Measurements from ENCODE around the gene VPS8.
"Not testable (repeated sequence)": the region's sequence is repeated elsewhere in the genome, so short reads cannot be mapped to it uniquely, and the experiment has no call there.

VPS8 gene

GRCh38 chr3:184914628-184915027 lies 102.7 kb downstream of the VPS8 start:
- peaks cover 43% of the 10 kb centered on the region for H3K36me3 Mint-ChIP-seq
- DNase-seq (ENCODE audit: low spot score in 2 of 2) (no peak), ATAC-seq (ENCODE audit: low read depth) (no peak)
- H3K4me3 Mint-ChIP-seq: no peak overlapping the region
- H3K27me3 Mint-ChIP-seq: no peaks in the 10 kb centered on the region
- no peaks in the 10 kb centered on the region for H3K9me3 Mint-ChIP-seq
- H3K27ac Mint-ChIP-seq: no peak overlapping the region
- no peaks in the 10 kb centered on the region for H3K4me1 Mint-ChIP-seq

- Mint-ChIP-seq H3K36me3 (peaks cover 34% of the 10 kb centered on the region), H3K27ac (no peak overlapping the region), H3K27me3 (no peaks in the 10 kb centered on the region), H3K4me3 (no peak overlapping the region), H3K9me3 (no peaks in the 10 kb centered on the region), H3K4me1 (no peaks in the 10 kb centered on the region)
- no peak for DNase-seq (ENCODE audit: low spot score in 2 of 2)
- no peak for ATAC-seq (ENCODE audit: low read depth)
Measured at GRCh38 chr3:184918750-184919149, 106.8 kb downstream of the VPS8 start.

GRCh38 chr3:184919651-184920050 lies 107.7 kb downstream of the VPS8 start:
- H3K4me3 Mint-ChIP-seq: no peak overlapping the region
- H3K9me3 Mint-ChIP-seq: no peaks in the 10 kb centered on the region
- H3K27ac Mint-ChIP-seq: no peak overlapping the region
- ATAC-seq (ENCODE audit: low read depth): no peak
- no peaks in the 10 kb centered on the region for H3K4me1 Mint-ChIP-seq
- H3K36me3 Mint-ChIP-seq: peaks cover 31% of the 10 kb centered on the region
- no peaks in the 10 kb centered on the region for H3K27me3 Mint-ChIP-seq
- no peak for DNase-seq (ENCODE audit: low spot score in 2 of 2)

- DNase-seq (ENCODE audit: low spot score in 2 of 2) (no peak), ATAC-seq (ENCODE audit: low read depth) (no peak)
- Mint-ChIP-seq H3K4me1 (no peaks in the 10 kb centered on the region), H3K27me3 (no peaks in the 10 kb centered on the region), H3K4me3 (no peak overlapping the region), H3K36me3 (peaks cover 21% of the 10 kb centered on the region), H3K9me3 (no peaks in the 10 kb centered on the region), H3K27ac (no peak overlapping the region)
Measured at GRCh38 chr3:184924547-184924946, 112.6 kb downstream of the VPS8 start.

DNA sequence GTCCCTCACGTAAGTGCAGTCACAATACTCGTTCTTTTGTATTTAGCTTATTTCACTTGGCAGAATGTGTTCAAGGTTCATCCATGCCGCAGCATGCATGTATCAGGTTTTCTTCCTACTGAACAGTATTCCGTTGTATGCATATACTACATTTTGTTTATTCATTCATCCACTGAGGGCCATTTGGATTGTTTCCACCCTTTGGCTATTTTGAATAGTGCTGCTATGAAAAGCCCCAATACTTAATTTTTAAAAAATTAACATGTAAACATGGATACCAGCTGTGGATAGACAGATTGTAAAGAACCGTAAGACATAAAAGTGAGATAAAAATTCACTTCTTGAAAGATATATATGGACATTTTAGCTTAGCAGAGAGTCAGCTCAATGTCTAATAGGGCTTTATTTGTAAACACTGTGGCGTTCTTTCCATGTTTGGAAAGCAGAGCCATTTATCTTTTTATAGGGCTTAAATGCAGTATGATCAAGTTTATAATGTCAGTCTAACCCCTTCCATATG lies 115.9 kb downstream of the VPS8 start:
- H3K9me3 Mint-ChIP-seq: no peaks in the 10 kb centered on the region

DNA sequence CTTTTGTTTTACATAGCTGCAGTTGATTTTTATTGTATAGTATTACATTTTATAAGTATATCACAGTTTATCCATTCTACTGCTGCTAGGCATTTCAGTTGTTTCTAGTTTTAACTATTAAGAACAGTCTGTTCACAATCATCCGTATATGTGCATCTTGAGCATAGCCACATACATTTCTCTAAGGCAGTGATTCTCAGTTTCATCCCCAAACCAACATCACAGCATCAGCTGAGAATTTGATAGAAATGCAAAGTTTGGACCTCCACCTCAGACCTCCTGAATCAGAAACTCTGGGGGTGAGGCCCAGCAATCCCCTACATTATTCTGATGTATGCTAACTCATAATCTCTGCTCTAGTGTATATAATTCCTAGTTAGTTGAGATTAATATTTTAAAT lies 120.8 kb downstream of the VPS8 start:
- Mint-ChIP-seq H3K4me1 (no peaks in the 10 kb centered on the region), H3K27me3 (no peaks in the 10 kb centered on the region), H3K9me3 (no peaks in the 10 kb centered on the region), H3K27ac (no peak overlapping the region), H3K4me3 (no peak overlapping the region), H3K36me3 (peaks cover 37% of the 10 kb centered on the region)
- ATAC-seq (ENCODE audit: low read depth) (no peak), DNase-seq (ENCODE audit: low spot score in 2 of 2) (no peak)

More for the DNA sequence above, 115.9 kb downstream of the VPS8 start:
- H3K36me3 Mint-ChIP-seq: peaks cover 28% of the 10 kb centered on the region
- no peak overlapping the region for H3K4me3 Mint-ChIP-seq
- no peaks in the 10 kb centered on the region for H3K27me3 Mint-ChIP-seq
- H3K27ac Mint-ChIP-seq: no peak overlapping the region
- no peaks in the 10 kb centered on the region for H3K4me1 Mint-ChIP-seq
- DNase-seq (ENCODE audit: low spot score in 2 of 2): no peak
- ATAC-seq (ENCODE audit: low read depth): no peak

- ATAC-seq (ENCODE audit: low read depth): no peak
- DNase-seq (ENCODE audit: low spot score in 2 of 2): no peak
- Mint-ChIP-seq H3K27me3 (no peaks in the 10 kb centered on the region), H3K36me3 (peaks cover 37% of the 10 kb centered on the region), H3K9me3 (no peaks in the 10 kb centered on the region), H3K4me3 (no peak overlapping the region), H3K27ac (no peak overlapping the region), H3K4me1 (peaks cover 3% of the 10 kb centered on the region)
Measured at GRCh38 chr3:184937611-184938010, 125.6 kb downstream of the VPS8 start.

DNA sequence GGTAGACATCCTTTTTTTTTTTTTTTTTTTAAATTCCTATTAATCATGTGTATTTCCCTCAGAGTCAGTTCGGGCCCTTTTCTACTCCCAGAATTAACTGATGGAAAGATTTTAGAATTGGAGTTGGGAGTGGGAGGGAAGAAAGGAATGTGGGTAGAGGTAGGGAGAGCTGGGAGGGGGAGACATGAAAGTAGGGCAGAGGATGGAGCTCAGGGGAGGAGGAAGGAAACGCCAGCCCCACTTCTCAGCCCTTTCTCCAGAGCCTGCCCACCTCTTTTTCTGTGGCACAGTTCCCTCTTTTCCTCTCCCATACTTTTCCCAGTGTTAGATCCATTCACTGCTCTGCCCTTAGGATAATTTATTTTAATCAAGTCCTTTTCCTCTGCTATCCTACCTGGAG lies 129.4 kb downstream of the VPS8 start:
- H3K9me3 Mint-ChIP-seq: no peaks in the 10 kb centered on the region
- DNase-seq (ENCODE audit: low spot score in 2 of 2) (no peak), ATAC-seq (ENCODE audit: low read depth) (no peak)
- no peak overlapping the region for H3K27ac Mint-ChIP-seq
- H3K4me3 Mint-ChIP-seq: no peak overlapping the region
- no peaks in the 10 kb centered on the region for H3K27me3 Mint-ChIP-seq
- peaks cover 3% of the 10 kb centered on the region for H3K4me1 Mint-ChIP-seq
- peaks cover 34% of the 10 kb centered on the region for H3K36me3 Mint-ChIP-seq

DNA sequence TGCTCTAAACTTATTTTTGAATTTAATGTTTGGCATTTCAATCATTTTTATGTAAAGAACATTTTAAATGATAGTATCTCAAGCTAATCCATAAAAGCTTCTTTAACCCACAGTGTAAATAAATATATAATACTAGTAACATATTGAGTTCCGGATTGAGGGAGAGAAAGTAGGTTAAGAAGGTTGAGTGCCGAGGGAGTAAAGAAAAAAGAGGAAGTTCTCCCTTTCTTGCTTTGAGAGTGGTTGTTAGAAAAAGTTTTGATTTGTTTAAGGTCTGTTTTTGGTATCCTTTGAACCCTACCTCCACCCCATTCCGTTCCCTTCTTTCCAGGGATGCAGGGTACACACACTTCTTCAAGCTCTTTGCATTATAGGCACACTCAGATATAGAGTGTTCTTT lies 130.8 kb downstream of the VPS8 start:
- no peak overlapping the region for H3K4me3 Mint-ChIP-seq
- H3K27me3 Mint-ChIP-seq: no peaks in the 10 kb centered on the region
- ATAC-seq (ENCODE audit: low read depth) (peak; percentile 26), DNase-seq (ENCODE audit: low spot score in 2 of 2) (no peak)
- no peak overlapping the region for H3K27ac Mint-ChIP-seq
- peaks cover 30% of the 10 kb centered on the region for H3K36me3 Mint-ChIP-seq
- peaks cover 3% of the 10 kb centered on the region for H3K4me1 Mint-ChIP-seq
- H3K9me3 Mint-ChIP-seq: no peaks in the 10 kb centered on the region

DNA sequence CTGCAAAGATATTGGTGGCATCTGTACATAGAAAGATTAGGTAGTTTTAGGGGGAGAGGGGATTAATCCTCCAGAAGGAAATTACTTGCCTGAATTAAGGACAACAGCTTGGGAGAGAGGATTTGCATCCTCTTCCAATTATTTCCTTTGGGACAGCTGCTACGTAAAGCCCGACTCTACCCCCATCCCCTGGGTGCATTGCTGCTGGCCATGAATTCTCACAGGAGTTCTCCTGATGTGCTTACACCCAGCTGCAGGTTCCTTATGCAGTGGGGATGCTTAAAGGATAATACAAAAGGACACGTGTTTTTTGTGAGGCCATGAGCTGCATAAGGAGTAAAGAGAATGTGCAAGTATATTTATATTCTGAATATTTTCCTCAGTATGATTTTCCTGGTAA lies 132.3 kb downstream of the VPS8 start:
- no peak for DNase-seq (ENCODE audit: low spot score in 2 of 2)
- Mint-ChIP-seq H3K27ac (no peak overlapping the region), H3K4me1 (peaks cover 3% of the 10 kb centered on the region), H3K36me3 (peaks cover 28% of the 10 kb centered on the region), H3K9me3 (no peaks in the 10 kb centered on the region), H3K4me3 (no peak overlapping the region), H3K27me3 (no peaks in the 10 kb centered on the region)
- no peak for ATAC-seq (ENCODE audit: low read depth)

DNA sequence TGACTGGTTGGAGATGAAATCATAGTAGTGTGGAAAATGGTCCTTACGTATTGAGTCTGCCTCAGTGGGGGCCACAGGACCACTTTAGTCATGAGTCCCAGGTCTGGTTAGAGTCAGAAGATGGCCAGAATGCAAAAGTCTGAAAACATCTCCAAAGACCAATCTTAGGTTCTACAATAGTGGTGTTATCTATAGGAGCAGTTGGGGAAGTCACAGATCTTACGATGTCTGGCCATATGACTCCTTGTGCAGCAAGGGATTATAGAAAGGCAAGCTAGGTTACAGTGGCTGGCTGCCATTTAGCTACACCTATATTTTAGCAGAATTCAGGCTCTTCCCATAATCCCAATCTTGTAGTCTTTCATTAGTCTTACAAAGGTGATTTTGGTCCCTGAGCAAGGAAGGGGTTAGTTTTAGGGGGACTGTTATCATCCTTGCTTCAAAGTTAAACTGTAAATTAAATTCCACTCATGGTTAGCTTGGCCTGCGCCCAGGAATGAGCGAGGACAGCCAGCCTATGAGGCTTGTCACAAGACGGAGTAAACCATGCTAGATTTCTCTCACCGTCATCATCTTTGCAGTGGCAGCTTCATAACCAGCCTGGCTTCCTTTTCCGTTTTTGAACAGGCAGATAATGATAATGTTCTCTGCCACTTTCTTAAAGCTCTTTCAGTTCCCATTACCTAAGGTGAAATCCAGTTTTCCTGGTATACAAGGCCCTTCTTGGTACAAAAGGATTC lies 134.1 kb downstream of the VPS8 start:
- H3K27me3 Mint-ChIP-seq: no peaks in the 10 kb centered on the region
- H3K4me1 Mint-ChIP-seq: peaks cover 3% of the 10 kb centered on the region
- no peak overlapping the region for H3K27ac Mint-ChIP-seq
- peaks cover 30% of the 10 kb centered on the region for H3K36me3 Mint-ChIP-seq
- no peak for DNase-seq (ENCODE audit: low spot score in 2 of 2)
- no peak for ATAC-seq (ENCODE audit: low read depth)
- no peaks in the 10 kb centered on the region for H3K9me3 Mint-ChIP-seq
- H3K4me3 Mint-ChIP-seq: no peak overlapping the region

DNA sequence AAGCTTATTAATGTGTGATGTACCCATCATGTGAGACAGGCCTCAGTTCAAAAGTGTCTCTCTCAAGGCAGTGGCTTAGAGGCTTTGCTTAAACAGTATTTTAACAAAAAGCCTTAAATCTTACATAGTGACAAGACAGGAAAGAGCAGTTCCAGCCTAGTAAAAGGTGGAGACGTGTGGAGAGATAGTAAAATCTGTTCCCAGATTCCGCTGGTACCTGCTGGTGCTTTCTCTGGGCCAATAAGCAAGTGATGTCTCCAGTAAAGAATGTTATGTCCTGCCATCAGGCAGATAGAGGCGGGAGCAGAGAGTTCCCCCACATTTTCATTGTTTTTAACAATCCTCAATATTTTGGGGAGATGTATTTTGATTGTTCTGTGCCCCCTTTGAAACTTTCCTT lies 135.0 kb downstream of the VPS8 start:
- no peak for ATAC-seq (ENCODE audit: low read depth)
- H3K4me3 Mint-ChIP-seq: no peak overlapping the region
- no peaks in the 10 kb centered on the region for H3K9me3 Mint-ChIP-seq
- H3K27ac Mint-ChIP-seq: no peak overlapping the region
- no peak for DNase-seq (ENCODE audit: low spot score in 2 of 2)
- H3K4me1 Mint-ChIP-seq: peaks cover 3% of the 10 kb centered on the region
- peaks cover 30% of the 10 kb centered on the region for H3K36me3 Mint-ChIP-seq
- no peaks in the 10 kb centered on the region for H3K27me3 Mint-ChIP-seq

DNA sequence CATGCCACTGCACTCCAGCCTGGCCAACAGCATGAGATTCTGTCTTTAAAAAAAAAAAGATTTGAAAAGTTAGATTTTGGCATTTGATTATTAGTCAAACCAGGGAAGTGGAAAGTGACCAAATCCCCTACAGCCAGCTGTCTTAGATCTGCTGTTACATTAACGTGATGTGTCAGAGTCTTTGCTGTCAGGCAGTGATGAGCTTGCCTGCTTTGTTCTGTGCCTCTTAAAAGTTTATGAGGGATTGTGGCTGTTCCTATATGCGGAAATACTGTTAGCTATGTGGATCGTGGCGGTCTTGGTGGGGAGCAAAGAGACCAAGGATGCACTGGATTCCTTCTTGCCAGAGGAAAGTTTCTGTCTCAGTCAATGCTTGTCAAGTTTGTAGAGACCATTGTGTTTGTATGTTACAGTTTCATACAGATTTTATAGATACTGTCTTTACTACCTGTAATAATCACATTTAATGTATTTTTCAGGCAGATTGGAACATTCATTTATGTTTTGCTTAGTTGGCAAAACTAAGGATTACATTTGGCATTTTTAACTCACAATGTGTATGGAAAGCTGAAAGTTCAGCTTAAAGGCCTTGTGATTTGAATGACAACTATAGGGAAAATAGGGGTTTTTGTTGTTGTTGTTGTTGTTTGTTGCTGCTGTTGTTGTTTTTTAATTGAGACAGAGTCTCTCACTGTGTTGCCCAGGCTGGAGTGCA lies 137.4 kb downstream of the VPS8 start:
- H3K27me3 Mint-ChIP-seq: no peaks in the 10 kb centered on the region
- H3K4me3 Mint-ChIP-seq: no peak overlapping the region
- ATAC-seq (ENCODE audit: low read depth) (no peak), DNase-seq (ENCODE audit: low spot score in 2 of 2) (no peak)
- no peak overlapping the region for H3K27ac Mint-ChIP-seq
- H3K36me3 Mint-ChIP-seq: peaks cover 41% of the 10 kb centered on the region
- no peaks in the 10 kb centered on the region for H3K9me3 Mint-ChIP-seq
- no peaks in the 10 kb centered on the region for H3K4me1 Mint-ChIP-seq

DNA sequence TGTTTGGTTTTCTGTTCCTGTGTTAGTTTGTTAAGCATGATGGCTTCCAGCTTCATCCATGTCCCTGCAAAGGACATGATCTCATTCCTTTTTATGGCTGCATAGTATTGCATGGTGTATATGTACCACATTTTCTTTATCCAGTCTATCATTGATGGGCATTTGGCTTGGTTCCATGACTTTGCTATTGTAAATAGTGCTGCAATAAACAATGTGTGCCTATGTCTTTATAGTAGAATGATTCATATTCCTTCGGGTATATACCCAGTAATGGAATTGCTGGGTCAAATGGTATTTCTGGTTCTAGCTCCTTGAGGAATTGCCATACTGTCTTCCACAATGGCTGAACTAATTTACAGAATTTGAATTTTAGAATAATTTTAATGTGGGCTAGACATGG lies 138.8 kb downstream of the VPS8 start:
- ATAC-seq (ENCODE audit: low read depth); DNase-seq (ENCODE audit: low spot score in 2 of 2); H3K4me3 Mint-ChIP-seq; H3K9me3 Mint-ChIP-seq; H3K4me1 Mint-ChIP-seq; H3K27ac Mint-ChIP-seq; H3K27me3 Mint-ChIP-seq: not testable (repeated sequence)
- peaks cover 41% of the 10 kb centered on the region for H3K36me3 Mint-ChIP-seq
